Progenitor cell of endocrine pancreas (in vitro differentiated cells): ENCODE measurements around the gene FBXW5. TPM values are rescaled to one million over a fixed set of nuclear protein-coding genes. Genes with fewer than 3 reads are reported as not detected.

ENCODE experiments used
- DNase-seq: peaks from one replicate; pipeline ENCODE4 v3.0.0; 2021; ENCODE audit warnings: low spot score; ENCODE audit not compliant: unreplicated experiment
- H3K27ac Mint-ChIP-seq: 2 replicates; pipeline ENCODE4 v1.8.0; 2021; ENCODE audit warnings: mild to moderate bottlenecking, moderate library complexity, mixed read lengths
- H3K27me3 Mint-ChIP-seq: 2 replicates; pipeline ENCODE4 v1.8.0; 2021; ENCODE audit warnings: mixed read lengths
- H3K36me3 Mint-ChIP-seq: 2 replicates; pipeline ENCODE4 v1.8.0; 2022; ENCODE audit warnings: mixed read lengths; ENCODE audit not compliant: insufficient read depth
- H3K4me1 Mint-ChIP-seq: 2 replicates; pipeline ENCODE4 v1.8.0; 2021; ENCODE audit warnings: low read depth, mixed read lengths
- H3K4me3 Mint-ChIP-seq: 2 replicates; pipeline ENCODE4 v1.8.0; 2021; ENCODE audit warnings: low read depth, mild to moderate bottlenecking, moderate library complexity, mixed read lengths
- H3K9me3 Mint-ChIP-seq: 2 replicates; pipeline ENCODE4 v1.8.0; 2021; ENCODE audit warnings: low read depth, mixed read lengths
- total RNA-seq: library from RNA; stranded (reverse); gene quantifications from 2 replicates; pipeline ENCODE4 v1.2.1, GENCODE V29; 2021
- TF ChIP-seq, protein P1 (sequence below): fragments of 200-600 bp; sonication (generic); IDR thresholded peaks from one replicate; pipeline ENCODE4 v1.5.0; 2021; ENCODE audit warnings: antibody characterized with exemption, mild to moderate bottlenecking; ENCODE audit not compliant: unreplicated experiment

Gene FBXW5
- total RNA-seq, 1 donor from 2014 or later: 77.3 TPM

GRCh38 chr9:136965771-136966484 is 21.4 kb upstream of the FBXW5 start:
- TF ChIP-seq, protein P1, sequence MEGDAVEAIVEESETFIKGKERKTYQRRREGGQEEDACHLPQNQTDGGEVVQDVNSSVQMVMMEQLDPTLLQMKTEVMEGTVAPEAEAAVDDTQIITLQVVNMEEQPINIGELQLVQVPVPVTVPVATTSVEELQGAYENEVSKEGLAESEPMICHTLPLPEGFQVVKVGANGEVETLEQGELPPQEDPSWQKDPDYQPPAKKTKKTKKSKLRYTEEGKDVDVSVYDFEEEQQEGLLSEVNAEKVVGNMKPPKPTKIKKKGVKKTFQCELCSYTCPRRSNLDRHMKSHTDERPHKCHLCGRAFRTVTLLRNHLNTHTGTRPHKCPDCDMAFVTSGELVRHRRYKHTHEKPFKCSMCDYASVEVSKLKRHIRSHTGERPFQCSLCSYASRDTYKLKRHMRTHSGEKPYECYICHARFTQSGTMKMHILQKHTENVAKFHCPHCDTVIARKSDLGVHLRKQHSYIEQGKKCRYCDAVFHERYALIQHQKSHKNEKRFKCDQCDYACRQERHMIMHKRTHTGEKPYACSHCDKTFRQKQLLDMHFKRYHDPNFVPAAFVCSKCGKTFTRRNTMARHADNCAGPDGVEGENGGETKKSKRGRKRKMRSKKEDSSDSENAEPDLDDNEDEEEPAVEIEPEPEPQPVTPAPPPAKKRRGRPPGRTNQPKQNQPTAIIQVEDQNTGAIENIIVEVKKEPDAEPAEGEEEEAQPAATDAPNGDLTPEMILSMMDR: no peak
- peaks cover 3% of the 10 kb centered on the region for H3K4me1 Mint-ChIP-seq
- no peak overlapping the region for H3K27ac Mint-ChIP-seq
- no peak overlapping the region for H3K4me3 Mint-ChIP-seq
- H3K9me3 Mint-ChIP-seq: no peaks in the 10 kb centered on the region
- no peak for DNase-seq
- H3K27me3 Mint-ChIP-seq: peaks cover 12% of the 10 kb centered on the region
- no peaks in the 10 kb centered on the region for H3K36me3 Mint-ChIP-seq

- Mint-ChIP-seq H3K4me3 (no peak overlapping the region), H3K27ac (no peak overlapping the region), H3K9me3 (no peaks in the 10 kb centered on the region), H3K36me3 (no peaks in the 10 kb centered on the region), H3K4me1 (peaks cover 3% of the 10 kb centered on the region), H3K27me3 (peaks cover 12% of the 10 kb centered on the region)
- TF ChIP-seq, protein P1: no peak
- no peak for DNase-seq
Measured at GRCh38 chr9:136964833-136965422, 20.4 kb upstream of the FBXW5 start.

DNA sequence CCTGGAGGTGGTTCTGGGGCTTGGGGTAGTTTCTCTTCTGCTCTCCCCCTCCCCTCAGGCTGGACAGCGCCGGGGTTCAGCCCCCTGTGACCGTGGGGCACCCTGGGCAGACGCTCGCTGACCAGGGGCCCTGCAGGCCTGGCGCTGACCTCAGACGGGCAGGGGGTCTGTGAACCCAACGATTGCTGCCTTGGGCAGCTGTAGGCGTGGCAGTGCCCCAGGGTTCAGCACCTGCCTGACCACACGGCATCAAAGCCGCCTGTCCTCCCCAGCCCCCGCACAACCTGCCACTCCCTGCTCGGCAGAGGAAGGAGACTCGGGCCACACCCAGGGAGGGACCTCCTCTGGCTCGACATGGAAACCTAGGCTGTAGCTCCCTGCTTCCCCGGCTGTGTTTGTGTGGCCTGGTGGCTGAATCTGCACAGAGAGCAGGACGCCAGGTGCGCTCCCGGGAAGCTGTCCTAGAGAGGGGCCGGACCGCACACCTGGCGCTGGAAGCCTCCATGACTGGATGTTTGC is 19.7 kb upstream of the FBXW5 start:
- Mint-ChIP-seq H3K27me3 (peaks cover 12% of the 10 kb centered on the region), H3K9me3 (no peaks in the 10 kb centered on the region), H3K36me3 (no peaks in the 10 kb centered on the region), H3K4me1 (peaks cover 3% of the 10 kb centered on the region), H3K4me3 (no peak overlapping the region), H3K27ac (no peak overlapping the region)
- TF ChIP-seq, protein P1: no peak
- DNase-seq: no peak

- DNase-seq: no peak
- Mint-ChIP-seq H3K4me1 (peaks cover 3% of the 10 kb centered on the region), H3K27ac (no peak overlapping the region), H3K9me3 (no peaks in the 10 kb centered on the region), H3K27me3 (peaks cover 12% of the 10 kb centered on the region), H3K36me3 (no peaks in the 10 kb centered on the region), H3K4me3 (no peak overlapping the region)
- TF ChIP-seq, protein P1: no peak
Measured at GRCh38 chr9:136963751-136964150, 19.2 kb upstream of the FBXW5 start.

- peaks cover 12% of the 10 kb centered on the region for H3K27me3 Mint-ChIP-seq
- TF ChIP-seq, protein P1: no peak
Measured at GRCh38 chr9:136963341-136963740, 18.8 kb upstream of the FBXW5 start.

More at GRCh38 chr9:136963341-136963740, 18.8 kb upstream of the FBXW5 start:
- Mint-ChIP-seq H3K9me3 (no peaks in the 10 kb centered on the region), H3K4me1 (peaks cover 3% of the 10 kb centered on the region), H3K4me3 (no peak overlapping the region), H3K36me3 (no peaks in the 10 kb centered on the region), H3K27ac (no peak overlapping the region)
- no peak for DNase-seq
